GM12878 (cell line): ENCODE data around the gene FAF1. TPM values are rescaled to one million over a fixed set of nuclear protein-coding genes. Genes with fewer than 3 reads are reported as not detected.

Experiments used
- ATAC-seq: fragments of 200-7000 bp; cut with Tn5 transposase; 3 replicates; pipeline ENCODE4 v1.9.1; 2020; ENCODE audit warnings: mild to moderate bottlenecking, moderate library complexity
- BruUV-seq: library from RNA; stranded (reverse); fragments of 400-500 nt; replicated peaks from 2 replicates; lab custom pipeline; 2021; lab: Mats Ljungman, UMichigan
- CTCF ChIA-PET: fragments of 300-600 bp; sonication (Branson Sonifier 250); formaldehyde crosslinking; extraction: SDS; loops from one replicate; lab custom pipeline; 2021; ENCODE audit warnings: inconsistent platforms; lab: Yijun Ruan, JAX
- POLR2A ChIA-PET: fragments of 350-600 bp; formaldehyde crosslinking; extraction: SDS; loops from one replicate; lab custom pipeline; 2021; ENCODE audit warnings: inconsistent platforms; lab: Charles Lee
- RAD21 ChIA-PET: fragments of 300-600 bp; sonication (Branson Sonifier 250); formaldehyde crosslinking; loops from one replicate; lab custom pipeline; 2023; ENCODE audit warnings: antibody characterized with exemption; ENCODE audit not compliant: unreplicated experiment; lab: Charles Lee
- SMC1A ChIA-PET: fragments of 300-600 bp; sonication (Branson Sonifier 250); formaldehyde crosslinking; loops from one replicate; lab custom pipeline; 2023; ENCODE audit not compliant: unreplicated experiment, uncharacterized antibody; lab: Charles Lee
- DNase-seq: peaks from one replicate; pipeline ENCODE4 v3.0.0-alpha.2; 2011; ENCODE audit warnings: low read depth, low spot score
- FAIRE-seq: peaks from 3 replicates; lab custom pipeline; 2011; peaks lifted over from hg19 to GRCh38; lab: Jason Lieb, UNC
- H2AFZ ChIP-seq: 2 replicates; pipeline ENCODE4 v1.6.0; 2011; ENCODE audit warnings: low read depth, low read length, control low read depth; ENCODE audit not compliant: control insufficient read depth
- H3K27ac ChIP-seq: 2 replicates; pipeline ENCODE4 v1.5.1; 2011; ENCODE audit warnings: control low read depth; ENCODE audit not compliant: control insufficient read depth, insufficient read depth
- H3K27me3 ChIP-seq, 2 experiments: replicated peaks in 1 of 2; 2 replicates each; pipeline versions ENCODE4 v1.6.0 to v1.6.1; 2011; ENCODE audit warnings: low read length in 1 of 2; ENCODE audit not compliant: control insufficient read depth in 2 of 2, insufficient read depth in 2 of 2
- H3K36me3 ChIP-seq, 2 experiments: 2 replicates each; pipeline ENCODE4 v1.5.1; 2011; ENCODE audit warnings: low read length in 1 of 2; ENCODE audit not compliant: control insufficient read depth in 2 of 2, insufficient read depth in 2 of 2
- H3K4me1 ChIP-seq: 2 replicates; pipeline ENCODE4 v1.6.1; 2011; ENCODE audit warnings: mild to moderate bottlenecking, low read length, moderate library complexity, mixed read lengths; ENCODE audit not compliant: control insufficient read depth, insufficient read depth
- H3K4me2 ChIP-seq: 2 replicates; pipeline ENCODE4 v1.6.0; 2011; ENCODE audit warnings: control low read depth; ENCODE audit not compliant: control insufficient read depth, insufficient read depth
- H3K4me3 ChIP-seq: fragments of 200-600 bp; sonication (generic); 2 replicates; pipeline ENCODE4 v1.5.1; 2016
- H3K79me2 ChIP-seq: 2 replicates; pipeline ENCODE4 v1.6.0; 2011; ENCODE audit warnings: low read length; ENCODE audit not compliant: control insufficient read depth, insufficient read depth
- H3K9ac ChIP-seq: 2 replicates; pipeline ENCODE4 v1.8.0; 2011; ENCODE audit warnings: low read length, control low read depth, mixed read lengths; ENCODE audit not compliant: control insufficient read depth, insufficient read depth
- H3K9me3 ChIP-seq: replicated peaks from 3 replicates; pipeline ENCODE4 v1.5.1; 2011; ENCODE audit warnings: mild to moderate bottlenecking, low read length; ENCODE audit not compliant: control insufficient read depth, insufficient read depth
- H4K20me1 ChIP-seq: 2 replicates; pipeline ENCODE4 v1.6.0; 2011; ENCODE audit not compliant: control insufficient read depth, insufficient read depth
- SPI1 ChIP-seq: IDR thresholded peaks from 2 replicates; pipeline ENCODE4 v1.6.1; 2011; ENCODE audit warnings: low read depth, mild to moderate bottlenecking, low read length, moderate library complexity, borderline replicate concordance; ENCODE audit not compliant: insufficient read depth
- WGBS: methylation state at CpG from one replicate; pipeline ENCODE4 v1.1.6; 2016; ENCODE audit warnings: low lambda C conversion rate; ENCODE audit not compliant: insufficient replicate concordance, insufficient coverage; ENCODE audit errors: missing lambda C conversion rate; 5-methylcytosine and 5-hydroxymethylcytosine counted together
- in situ Hi-C: fragments of 300-500 bp; cut with MboI; formaldehyde crosslinking; loops from 9 replicates; pipeline ENCODE4 v1.14.3; 2018; ENCODE audit warnings: mixed read lengths
- intact Hi-C: fragments of 100-400 bp; cut with micrococcal nuclease; formaldehyde crosslinking; loops from one replicate; pipeline ENCODE4 v1.14.2; 2022; ENCODE audit not compliant: unreplicated experiment
- polyA plus RNA-seq, 11 experiments: library from polyadenylated mRNA; depleted of rRNA in 4 of 11; unstranded in 6 of 11; stranded (reverse) in 5 of 11; fragments of >200 nt; fragmentation: Nextera tagmentation in 4 of 11; fragmentation: Illumina TruSeq in 1 of 11; extraction: Ambion mirVana in 4 of 11; extraction: Trizol in 1 of 11; gene quantifications; 1 replicate in 1 of 11; 2 replicates in 10 of 11; pipeline versions ENCODE4 v1.2.1 to v1.2.3, GENCODE V29; 2011 to 2016; ENCODE audit warnings: inconsistent platforms in 2 of 11, missing spikeins in 2 of 11, low read depth in 1 of 11
- total RNA-seq, 4 experiments: library from RNA; depleted of rRNA in 3 of 4; stranded (reverse); fragments of >200 nt in 3 of 4; fragmentation: Illumina TruSeq in 1 of 4; extraction: Trizol in 1 of 4; gene quantifications; 2 replicates each; pipeline versions ENCODE4 v1.2.1 to v1.2.3, GENCODE V29; 2013 to 2021
- TF ChIP-seq, protein P1 (sequence below): fragments of 450-650 bp; IDR thresholded peaks from 2 replicates; pipeline ENCODE4 v1.6.1; 2016; ENCODE audit warnings: mild to moderate bottlenecking
- TF ChIP-seq, protein P2 (sequence below): fragments of 450-650 bp; formaldehyde crosslinking; IDR thresholded peaks from 2 replicates; pipeline ENCODE4 v1.4.0; 2020; ENCODE audit warnings: mild to moderate bottlenecking, moderate library complexity

Gene FAF1
- total and polyA plus RNA-seq, 10 of the 15 experiments (the other 5 are each of a cell fraction or from before 2014, with no cell fraction given), result 8.6 to 54.5 (median 23.7) TPM

DNA sequence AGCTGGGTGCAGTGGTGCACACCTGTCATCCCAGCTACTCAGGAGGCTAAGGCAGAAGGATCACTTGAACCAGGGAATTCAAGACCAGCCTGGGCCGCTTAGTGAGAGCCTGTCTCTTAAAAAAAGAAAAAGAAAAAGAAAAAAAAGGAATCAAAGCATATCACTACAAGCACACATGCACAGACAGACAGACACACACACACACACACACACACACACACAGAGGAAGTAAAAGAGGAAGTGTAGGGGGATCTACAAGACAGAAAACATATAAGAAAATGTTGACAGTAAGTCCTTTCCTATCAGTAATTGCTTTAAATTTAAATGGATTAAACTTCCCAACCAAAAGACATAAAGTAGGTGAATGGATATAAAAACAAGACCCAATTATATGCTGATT lies 180.3 kb downstream of the FAF1 start:
- Histone ChIP-seq H3K27me3 (no peaks in the 10 kb centered on the region), H3K36me3 (peaks cover 3 to 6% of the 10 kb centered on the region in 2 experiments; a peak in 3 of 4 replicates), H3K79me2 (no peaks in the 10 kb centered on the region), H3K9me3 (no peaks in the 10 kb centered on the region), H3K4me1 (no peaks in the 10 kb centered on the region), H3K4me3 (no peak overlapping the region), H4K20me1 (no peaks in the 10 kb centered on the region), H3K27ac (no peak overlapping the region), H2AFZ (no peak overlapping the region), H3K4me2 (no peak overlapping the region), H3K9ac (no peak overlapping the region)
- WGBS, result 100% methylated on average over 1 of the region's 1 CpG
- FAIRE-seq, result no peak
- ChIA-PET POLR2A (interaction anchor here (0.6 kb wide), 1 partner anchor 757 kb away, joined by 3 read pairs; no protein-coding TSS in a partner anchor), SMC1A (interaction anchor here (0.7 to 8.0 kb wide), 2 partner anchors 92 to 409 kb away, joined by 3 to 42 read pairs; no protein-coding TSS in a partner anchor), RAD21 (no interaction called here), CTCF (interaction anchor here (1.2 to 1.6 kb wide), 2 partner anchors 12 to 409 kb away, joined by 3 read pairs; no protein-coding TSS in a partner anchor)
- DNase-seq, result no peak
- TF ChIP-seq, protein P1, sequence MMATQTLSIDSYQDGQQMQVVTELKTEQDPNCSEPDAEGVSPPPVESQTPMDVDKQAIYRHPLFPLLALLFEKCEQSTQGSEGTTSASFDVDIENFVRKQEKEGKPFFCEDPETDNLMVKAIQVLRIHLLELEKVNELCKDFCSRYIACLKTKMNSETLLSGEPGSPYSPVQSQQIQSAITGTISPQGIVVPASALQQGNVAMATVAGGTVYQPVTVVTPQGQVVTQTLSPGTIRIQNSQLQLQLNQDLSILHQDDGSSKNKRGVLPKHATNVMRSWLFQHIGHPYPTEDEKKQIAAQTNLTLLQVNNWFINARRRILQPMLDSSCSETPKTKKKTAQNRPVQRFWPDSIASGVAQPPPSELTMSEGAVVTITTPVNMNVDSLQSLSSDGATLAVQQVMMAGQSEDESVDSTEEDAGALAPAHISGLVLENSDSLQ, result no peak
- TF ChIP-seq, protein P2, sequence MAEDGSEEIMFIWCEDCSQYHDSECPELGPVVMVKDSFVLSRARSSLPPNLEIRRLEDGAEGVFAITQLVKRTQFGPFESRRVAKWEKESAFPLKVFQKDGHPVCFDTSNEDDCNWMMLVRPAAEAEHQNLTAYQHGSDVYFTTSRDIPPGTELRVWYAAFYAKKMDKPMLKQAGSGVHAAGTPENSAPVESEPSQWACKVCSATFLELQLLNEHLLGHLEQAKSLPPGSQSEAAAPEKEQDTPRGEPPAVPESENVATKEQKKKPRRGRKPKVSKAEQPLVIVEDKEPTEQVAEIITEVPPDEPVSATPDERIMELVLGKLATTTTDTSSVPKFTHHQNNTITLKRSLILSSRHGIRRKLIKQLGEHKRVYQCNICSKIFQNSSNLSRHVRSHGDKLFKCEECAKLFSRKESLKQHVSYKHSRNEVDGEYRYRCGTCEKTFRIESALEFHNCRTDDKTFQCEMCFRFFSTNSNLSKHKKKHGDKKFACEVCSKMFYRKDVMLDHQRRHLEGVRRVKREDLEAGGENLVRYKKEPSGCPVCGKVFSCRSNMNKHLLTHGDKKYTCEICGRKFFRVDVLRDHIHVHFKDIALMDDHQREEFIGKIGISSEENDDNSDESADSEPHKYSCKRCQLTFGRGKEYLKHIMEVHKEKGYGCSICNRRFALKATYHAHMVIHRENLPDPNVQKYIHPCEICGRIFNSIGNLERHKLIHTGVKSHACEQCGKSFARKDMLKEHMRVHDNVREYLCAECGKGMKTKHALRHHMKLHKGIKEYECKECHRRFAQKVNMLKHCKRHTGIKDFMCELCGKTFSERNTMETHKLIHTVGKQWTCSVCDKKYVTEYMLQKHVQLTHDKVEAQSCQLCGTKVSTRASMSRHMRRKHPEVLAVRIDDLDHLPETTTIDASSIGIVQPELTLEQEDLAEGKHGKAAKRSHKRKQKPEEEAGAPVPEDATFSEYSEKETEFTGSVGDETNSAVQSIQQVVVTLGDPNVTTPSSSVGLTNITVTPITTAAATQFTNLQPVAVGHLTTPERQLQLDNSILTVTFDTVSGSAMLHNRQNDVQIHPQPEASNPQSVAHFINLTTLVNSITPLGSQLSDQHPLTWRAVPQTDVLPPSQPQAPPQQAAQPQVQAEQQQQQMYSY, result no peak
- TF ChIP-seq SPI1, result peak; percentile 57; the same call in 1 of the 2 replicates
- in situ Hi-C loops (loop anchor here (10.0 kb wide), 1 partner anchor 265 kb away; no protein-coding TSS in a partner anchor), intact Hi-C loops (loop anchor here (10.0 kb wide), 1 partner anchor 285 kb away; no protein-coding TSS in a partner anchor)
- BruUV-seq, result no TSS peak
- no peak for ATAC-seq
